ENCODE data around the gene PLPP3.

DNA sequence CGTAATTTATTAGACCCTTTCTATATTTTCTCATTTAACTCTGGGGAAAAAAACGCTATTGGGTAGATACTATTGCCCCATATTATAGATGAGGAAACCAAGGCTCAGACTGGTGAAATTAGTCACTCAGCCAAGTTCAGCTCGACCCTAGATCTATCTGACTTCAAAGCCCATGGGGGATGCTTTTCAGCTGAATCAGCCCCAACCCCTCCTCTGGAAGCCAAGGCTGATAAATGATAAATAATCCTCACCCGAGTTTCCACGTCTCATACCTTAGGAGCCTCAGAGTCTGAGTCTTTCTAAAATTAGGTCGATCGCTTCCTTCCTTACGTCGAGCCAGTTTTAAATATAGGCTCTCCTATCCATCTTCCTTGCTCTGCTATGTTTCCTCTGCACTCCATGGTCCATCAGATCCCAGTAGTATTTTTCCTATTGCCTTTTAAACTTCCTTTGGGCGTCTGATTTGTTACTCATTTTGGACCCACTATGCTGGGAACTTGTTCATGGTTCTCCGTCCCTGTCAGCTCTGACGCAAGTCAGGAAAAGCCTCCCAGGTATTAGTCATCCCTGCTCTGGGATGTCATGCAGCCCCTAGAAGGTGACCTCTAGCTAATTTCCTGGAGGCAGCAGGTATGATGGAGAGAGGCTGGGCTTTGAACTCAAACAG, 122.8 kb downstream of the PLPP3 start:
- TF ChIP-seq YY1 (IDR thresholded peaks at IDR 0.05; ENCODE audit: insufficient read depth, insufficient read length) (no peak), ZNF274 (IDR thresholded peaks at IDR 0.05; ENCODE audit: low read depth, low read length) (no peak)

All from NT2/D1 (cell line).